H1 (cell line): ENCODE results near the gene CADM1.

ENCODE experiments used
- CTCF ChIP-seq, 3 experiments: IDR thresholded peaks; 1 replicate in 2 of 3; 2 replicates in 1 of 3; pipeline versions ENCODE4 v1.5.1 to v1.6.1; 2011; ENCODE audit warnings: low read length in 3 of 3, mild to moderate bottlenecking in 3 of 3, inconsistent platforms in 2 of 3, low read depth in 1 of 3, moderate library complexity in 1 of 3; ENCODE audit not compliant: insufficient read depth in 1 of 3; ENCODE audit errors: control extremely low read depth in 1 of 3
- EZH2 ChIP-seq: fragments of 200-600 bp; sonication (generic); IDR thresholded peaks from 2 replicates; pipeline ENCODE4 v1.7.1; 2012; ENCODE audit warnings: low read depth, mild to moderate bottlenecking, moderate library complexity, low read length, inconsistent platforms; ENCODE audit not compliant: severe bottlenecking
- JUND ChIP-seq: IDR thresholded peaks from 2 replicates; pipeline ENCODE4 v1.6.1; 2011; ENCODE audit warnings: mild to moderate bottlenecking, improper control_type of control experiment, low read length

- no peak for TF ChIP-seq JUND
- TF ChIP-seq EZH2 = no peak
- no peak for TF ChIP-seq CTCF (IDR thresholded peaks at IDR 0.05; ENCODE audit: control extremely low read depth in 1 of 3, insufficient read depth in 1 of 3, low read depth in 1 of 3, low read length in 3 of 3)
These were observed 219.4 kb downstream of the CADM1 start for GRCh38 chr11:115284773-115285172.
